SIG-M5 treated with dmso at 0.1 percent for 504 hours (cell line): ENCODE results near the gene ATL3.
"Not testable (repeated sequence)": the region's sequence is repeated elsewhere in the genome, so short reads cannot be mapped to it uniquely, and the experiment has no call there.

Source experiments
- DNase-seq: peaks from one replicate; lab custom pipeline; 2025; ENCODE audit not compliant: unreplicated experiment; lab: John Stamatoyannopoulos, UW

ATL3 gene

GRCh38 chr11:63623513-63624140, 47.5 kb downstream of the ATL3 start:
- no peak for DNase-seq

DNA sequence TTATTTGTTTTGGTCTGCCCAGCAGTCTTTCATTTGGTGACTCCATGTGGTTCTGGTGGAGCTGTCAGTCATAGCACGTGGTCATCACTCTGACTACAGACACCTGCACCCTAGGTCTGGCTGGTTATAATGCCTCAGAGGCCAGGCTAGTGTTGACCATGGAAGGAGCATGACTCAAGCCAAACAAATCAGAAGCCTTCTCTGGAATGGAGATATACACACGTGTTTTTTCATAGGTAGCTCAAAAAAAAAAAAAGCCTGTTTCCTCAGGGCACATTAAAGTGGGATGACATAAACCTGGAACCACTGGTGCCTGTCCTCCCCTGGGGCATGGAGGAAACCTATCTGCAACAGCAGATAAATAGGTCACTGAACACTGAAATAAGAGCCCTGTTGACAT, 48.9 kb downstream of the ATL3 start:
- DNase-seq: peak; percentile 52

DNA sequence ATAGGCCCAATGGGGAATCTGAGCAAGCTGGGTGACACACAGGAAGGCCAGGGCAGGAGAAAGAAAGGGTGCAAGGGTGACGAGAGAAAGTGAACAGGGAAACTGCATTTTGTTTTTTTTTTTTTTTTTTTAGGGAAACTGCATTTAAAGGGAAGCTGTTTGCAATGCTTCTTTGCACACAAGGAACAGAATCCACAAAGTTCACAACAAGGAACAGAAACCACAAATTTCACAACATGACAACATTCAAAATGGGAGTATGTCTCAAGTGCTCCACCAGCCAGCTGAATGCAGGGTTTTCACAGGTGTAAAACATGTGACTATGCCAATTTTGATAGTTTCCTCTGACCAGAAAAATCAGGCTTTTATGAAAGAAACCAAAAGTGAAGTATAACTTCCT, 50.1 kb downstream of the ATL3 start:
- DNase-seq: peak; percentile 85

GRCh38 chr11:63619967-63620366, 51.2 kb downstream of the ATL3 start:
- no peak for DNase-seq

DNA sequence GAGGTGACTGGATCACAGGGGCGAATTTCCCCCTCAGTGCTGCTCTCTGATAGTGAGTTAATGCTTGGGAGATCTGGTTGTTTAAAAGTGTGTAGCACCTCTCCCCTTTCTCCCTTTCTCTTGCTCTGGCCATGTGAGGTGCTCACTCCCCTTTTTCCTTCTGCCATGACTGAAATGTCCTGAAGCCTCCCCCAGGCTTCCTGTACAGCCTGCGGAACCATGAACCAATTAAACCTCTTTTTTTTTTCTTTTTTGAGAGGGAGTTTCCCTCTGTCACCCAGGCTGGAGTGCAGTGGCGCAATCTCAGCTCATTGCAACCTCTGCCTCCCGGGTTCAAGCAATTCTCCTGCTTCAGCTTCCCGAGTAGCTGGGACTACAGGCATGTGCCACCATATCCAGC, 53.5 kb downstream of the ATL3 start:
- not testable (repeated sequence) for DNase-seq

GRCh38 chr11:63616953-63617352, 54.2 kb downstream of the ATL3 start:
- DNase-seq: no peak

DNA sequence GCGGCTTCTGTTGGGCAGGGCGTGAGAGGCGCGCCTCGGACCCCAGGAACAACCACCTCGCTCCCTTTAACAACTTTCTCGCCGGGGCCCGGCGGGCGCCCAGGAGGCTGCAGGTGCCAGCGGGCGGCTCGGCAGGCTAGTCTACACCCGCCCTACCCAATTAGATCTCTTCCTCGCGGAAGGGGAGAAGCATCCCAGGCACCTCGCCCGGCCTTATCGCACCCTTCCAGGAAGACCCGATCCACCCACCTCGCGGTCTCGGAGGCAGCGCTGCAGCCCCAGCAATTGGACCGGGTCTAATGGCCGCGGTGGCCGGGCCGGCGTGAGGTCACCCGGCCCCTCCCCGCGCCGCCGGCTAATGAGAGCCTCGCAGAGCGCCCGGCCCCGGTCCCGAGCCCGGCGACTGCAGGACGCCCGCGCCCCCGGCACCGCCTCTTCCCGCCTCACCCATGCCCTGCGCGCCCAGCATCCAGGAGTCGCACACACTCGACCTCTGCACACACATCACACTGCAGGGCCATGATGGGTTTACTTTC, 57.0 kb downstream of the ATL3 start, which contains the start of gene PLAAT3:
Gene PLAAT3 (minus strand): TSS at position 298 of the 536 bp plus-strand sequence. CDS start 419 bp downstream, outside the sequence.
- DNase-seq: no peak

- DNase-seq: no peak
Measured at GRCh38 chr11:63613517-63614135, 57.5 kb downstream of the ATL3 start.

DNA sequence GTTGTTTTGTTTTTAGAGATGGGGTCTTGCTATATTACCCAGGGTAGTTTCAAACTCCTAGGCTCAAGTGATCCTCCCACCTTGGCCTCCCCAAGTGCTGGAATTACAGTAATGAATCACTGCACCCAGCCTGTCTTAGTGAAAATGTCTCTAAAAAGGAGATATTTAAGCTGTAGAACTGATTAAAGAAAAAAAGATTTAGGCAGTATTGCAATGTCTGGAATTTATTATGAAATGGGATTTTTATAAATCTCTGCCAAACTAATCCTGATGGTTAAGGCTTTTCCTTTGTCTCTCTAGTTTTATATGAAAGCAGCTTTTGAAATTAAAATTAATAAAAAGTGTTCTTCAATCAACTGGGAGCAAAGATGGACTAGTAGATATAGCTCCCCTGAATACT, 59.0 kb downstream of the ATL3 start:
- DNase-seq: no peak

DNA sequence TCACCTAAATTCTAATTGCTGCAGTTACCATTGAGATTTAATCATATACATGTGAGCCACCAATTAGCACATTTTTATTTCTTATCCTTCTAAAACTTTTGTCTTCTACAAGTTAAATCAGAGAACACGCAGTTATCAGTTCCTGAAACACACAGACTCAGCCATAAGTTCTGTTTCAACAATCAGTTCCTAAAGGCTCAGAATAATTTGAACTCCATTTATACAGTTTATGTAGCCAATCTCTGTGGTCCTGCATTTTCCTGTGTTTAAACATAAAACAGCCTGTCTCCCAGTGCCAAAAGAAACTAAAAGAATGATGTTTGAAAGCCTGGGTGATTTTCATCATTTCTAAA, 59.8 kb downstream of the ATL3 start:
- DNase-seq: no peak

GRCh38 chr11:63610604-63611394, 60.4 kb downstream of the ATL3 start:
- peak; percentile 33 for DNase-seq

DNA sequence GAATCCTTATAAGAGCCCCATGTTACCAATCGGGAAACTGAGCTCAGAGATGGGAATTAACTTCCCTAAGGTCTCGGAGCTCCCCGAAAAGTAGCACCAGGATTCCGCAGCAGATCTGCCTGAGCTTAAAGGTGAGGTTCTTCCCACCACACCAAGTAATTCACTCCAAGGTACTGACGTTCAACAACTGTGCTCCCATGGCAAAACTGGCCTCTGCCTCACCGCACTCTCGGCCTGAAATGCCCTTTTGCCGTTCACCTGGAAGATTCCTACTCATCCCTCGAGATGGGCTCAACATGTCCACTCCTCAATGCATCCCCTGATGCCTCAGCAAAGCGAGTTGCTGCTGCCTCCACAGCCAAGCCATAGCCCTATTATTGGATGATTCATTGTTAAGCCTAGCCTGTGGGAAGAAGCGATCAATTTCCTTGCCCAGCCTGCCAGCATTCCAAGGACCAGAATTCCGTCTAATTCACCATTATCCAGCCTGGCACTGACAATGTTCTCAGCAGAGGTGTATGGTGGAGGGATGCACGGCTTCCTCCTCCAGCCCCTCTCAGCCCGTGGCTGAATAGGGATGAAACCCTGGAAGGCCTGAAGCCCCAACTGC, 61.1 kb downstream of the ATL3 start:
- no peak for DNase-seq

DNA sequence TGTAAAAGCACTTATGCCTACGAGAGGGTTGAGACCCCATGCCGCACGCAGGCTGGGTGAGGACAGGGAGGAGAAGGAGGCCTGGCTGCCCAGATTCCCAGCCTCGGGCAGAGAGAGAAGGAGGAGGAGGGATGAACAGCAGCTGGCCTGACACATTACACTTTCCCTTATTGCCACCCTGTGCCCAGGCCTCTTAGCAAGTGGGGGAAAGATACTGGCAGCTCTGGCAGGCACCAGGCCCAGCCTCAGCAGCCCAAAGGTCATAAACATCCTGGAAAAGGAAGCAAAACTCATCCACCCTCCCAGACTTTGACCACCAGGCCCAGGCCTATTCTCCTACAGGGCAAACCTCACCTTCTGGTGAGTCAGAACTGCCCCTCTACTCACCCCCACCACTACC, 61.6 kb downstream of the ATL3 start:
- DNase-seq: no peak

- DNase-seq: no peak
Measured at GRCh38 chr11:63608353-63609345, 62.5 kb downstream of the ATL3 start.

GRCh38 chr11:63603180-63603518, 68.0 kb downstream of the ATL3 start:
- DNase-seq: no peak

GRCh38 chr11:63602290-63603179, 68.6 kb downstream of the ATL3 start:
- not testable (repeated sequence) for DNase-seq

DNA sequence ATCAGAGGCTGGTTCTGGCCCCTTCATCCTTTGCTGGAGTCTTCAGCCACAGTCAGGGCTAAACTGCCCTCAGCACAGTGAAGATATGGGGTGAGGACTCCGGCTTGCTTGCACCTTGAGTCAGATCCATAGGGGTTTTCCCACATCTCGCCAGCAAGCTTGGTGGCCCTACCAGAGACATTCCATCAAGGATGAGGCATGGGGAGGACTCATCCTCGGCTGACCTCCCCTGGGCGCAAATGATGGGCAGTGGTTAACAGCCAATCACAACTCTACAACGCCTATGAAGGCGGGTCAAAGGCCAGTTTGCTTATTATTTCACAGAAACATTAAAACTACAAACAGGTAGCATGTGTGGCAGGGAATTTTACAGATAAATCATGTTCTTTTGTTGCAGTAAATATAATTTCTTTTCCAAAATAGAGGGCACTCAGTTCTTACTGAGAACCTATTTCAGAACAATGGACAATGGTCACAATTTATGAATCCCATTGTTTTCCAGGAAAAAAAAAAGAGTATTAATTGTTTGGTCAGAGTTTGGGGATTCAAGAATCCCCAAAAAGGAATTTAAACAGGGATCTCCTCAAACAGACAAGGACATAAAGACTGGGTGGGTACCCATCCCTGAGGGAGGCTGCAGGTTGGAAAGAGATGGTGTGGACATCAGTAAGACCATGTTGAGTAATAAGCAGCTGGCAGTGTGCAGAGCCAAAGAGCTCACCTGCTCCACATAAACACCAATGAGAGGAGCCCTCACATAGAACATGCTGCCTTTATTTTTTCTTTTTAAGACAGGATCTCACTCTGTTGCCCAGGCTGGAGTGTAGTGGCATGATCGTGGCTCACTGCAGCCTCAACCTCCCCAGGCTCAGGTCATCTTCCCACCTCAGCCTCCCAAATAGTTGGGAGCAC, 71.7 kb downstream of the ATL3 start:
- no peak for DNase-seq

- DNase-seq: no peak
Measured at GRCh38 chr11:63598556-63598955, 72.6 kb downstream of the ATL3 start.
